Upper lobe of right lung (tissue), 1 donor: ENCODE measurements around the gene R3HDM1. TPM values are rescaled to one million over a fixed set of nuclear protein-coding genes. Genes with fewer than 3 reads are reported as not detected.

Experiments used
- ATAC-seq: fragments of 200-7000 bp; cut with Tn5 transposase; one replicate; pipeline ENCODE4 v1.9.1; 2020; ENCODE audit warnings: mild to moderate bottlenecking, moderate library complexity
- DNase-seq: peaks from one replicate; pipeline ENCODE4 v3.0.0-alpha.2; 2020
- H3K27ac ChIP-seq: fragments of 200-600 bp; one replicate; pipeline ENCODE4 v1.8.0; 2022
- H3K27me3 ChIP-seq: fragments of 200-600 bp; one replicate; pipeline ENCODE4 v1.8.0; 2022; ENCODE audit warnings: mild to moderate bottlenecking
- H3K36me3 ChIP-seq: fragments of 200-600 bp; one replicate; pipeline ENCODE4 v1.8.0; 2022
- H3K4me1 ChIP-seq: fragments of 200-600 bp; one replicate; pipeline ENCODE4 v1.8.0; 2022
- H3K4me3 ChIP-seq: fragments of 200-600 bp; one replicate; pipeline ENCODE4 v1.8.0; 2022; ENCODE audit warnings: mild to moderate bottlenecking
- H3K9me3 ChIP-seq: fragments of 200-600 bp; one replicate; pipeline ENCODE4 v1.8.0; 2022
- intact Hi-C: fragments of 100-400 bp; cut with DNase I; formaldehyde crosslinking; loops from one replicate; pipeline ENCODE4 v1.11.0; 2022
- total RNA-seq: library from RNA; stranded (reverse); fragmentation: NEBNext Ultra II Directional; extraction: Animal tissue kit (Norgen Biotek cat#: 25700); gene quantifications from one replicate; pipeline ENCODE4 v1.2.1, GENCODE V29; 2021
- TF ChIP-seq, protein P1 (sequence below): fragments of 200-600 bp; IDR thresholded peaks from one replicate; pipeline ENCODE4 v1.8.0; 2022; ENCODE audit warnings: antibody characterized with exemption
- donor health status: DM: no; HTN: yes; CAD: no; lungs with severe emphysema.

R3HDM1 gene
- total RNA-seq, 1 donor from 2014 or later = 17.0 TPM

DNA sequence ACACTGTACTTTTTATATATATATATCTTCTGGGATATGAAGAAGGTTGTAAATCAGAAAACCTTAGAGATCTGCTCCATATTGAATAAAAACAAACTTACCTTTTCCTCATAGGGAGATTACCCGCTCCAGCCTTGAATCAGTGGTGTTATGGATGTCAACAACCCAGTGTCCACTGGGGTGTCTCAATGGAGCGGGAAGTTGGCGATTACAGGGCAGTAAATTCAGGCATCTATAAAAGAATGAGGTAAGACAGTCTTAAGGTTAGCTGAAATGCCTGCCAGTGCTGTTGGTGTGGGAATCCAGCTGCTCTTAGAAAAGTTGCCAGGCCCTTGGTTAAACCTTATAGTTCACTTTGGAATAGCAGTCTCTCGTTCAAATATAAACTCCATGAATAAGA is 102.3 kb downstream of the R3HDM1 start:
- Histone ChIP-seq H3K4me3 (no peak overlapping the region), H3K27me3 (no peaks in the 10 kb centered on the region), H3K9me3 (no peaks in the 10 kb centered on the region), H3K4me1 (no peaks in the 10 kb centered on the region), H3K36me3 (peaks cover 20% of the 10 kb centered on the region), H3K27ac (no peak overlapping the region)
- DNase-seq (no peak), ATAC-seq (no peak)
- TF ChIP-seq, protein P1, sequence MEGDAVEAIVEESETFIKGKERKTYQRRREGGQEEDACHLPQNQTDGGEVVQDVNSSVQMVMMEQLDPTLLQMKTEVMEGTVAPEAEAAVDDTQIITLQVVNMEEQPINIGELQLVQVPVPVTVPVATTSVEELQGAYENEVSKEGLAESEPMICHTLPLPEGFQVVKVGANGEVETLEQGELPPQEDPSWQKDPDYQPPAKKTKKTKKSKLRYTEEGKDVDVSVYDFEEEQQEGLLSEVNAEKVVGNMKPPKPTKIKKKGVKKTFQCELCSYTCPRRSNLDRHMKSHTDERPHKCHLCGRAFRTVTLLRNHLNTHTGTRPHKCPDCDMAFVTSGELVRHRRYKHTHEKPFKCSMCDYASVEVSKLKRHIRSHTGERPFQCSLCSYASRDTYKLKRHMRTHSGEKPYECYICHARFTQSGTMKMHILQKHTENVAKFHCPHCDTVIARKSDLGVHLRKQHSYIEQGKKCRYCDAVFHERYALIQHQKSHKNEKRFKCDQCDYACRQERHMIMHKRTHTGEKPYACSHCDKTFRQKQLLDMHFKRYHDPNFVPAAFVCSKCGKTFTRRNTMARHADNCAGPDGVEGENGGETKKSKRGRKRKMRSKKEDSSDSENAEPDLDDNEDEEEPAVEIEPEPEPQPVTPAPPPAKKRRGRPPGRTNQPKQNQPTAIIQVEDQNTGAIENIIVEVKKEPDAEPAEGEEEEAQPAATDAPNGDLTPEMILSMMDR = no peak
- intact Hi-C loops = no loop called here

DNA sequence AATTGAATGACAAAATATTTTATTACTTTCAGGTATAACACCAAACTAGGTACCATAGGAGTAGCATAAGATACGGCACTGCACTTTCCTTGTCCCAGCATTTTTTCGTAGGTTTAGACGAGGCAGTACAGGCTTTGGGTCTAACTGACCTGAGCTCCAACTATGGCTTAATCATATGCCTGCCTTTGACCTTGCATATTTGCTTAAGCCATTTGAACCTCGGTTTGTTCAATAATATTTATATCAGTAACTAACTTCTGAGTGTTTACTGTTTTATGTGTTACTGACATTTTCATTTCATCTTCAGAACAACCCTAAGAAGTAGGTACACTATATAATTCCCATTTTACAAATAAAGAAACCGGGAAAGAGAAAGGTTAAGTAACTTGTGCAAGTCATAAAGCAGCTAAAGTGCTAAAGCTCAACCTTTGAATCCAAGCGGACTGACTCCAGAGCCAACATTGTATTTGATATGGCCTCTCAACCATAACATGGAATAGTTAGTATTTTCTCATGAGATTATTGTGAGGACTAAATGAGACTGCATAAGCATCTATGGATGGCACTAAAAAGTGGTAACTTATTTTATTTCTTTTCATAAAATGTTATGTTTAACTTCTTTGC is 104.0 kb downstream of the R3HDM1 start:
- TF ChIP-seq, protein P1 = no peak
- DNase-seq (no peak), ATAC-seq (no peak)
- Histone ChIP-seq H3K27me3 (no peaks in the 10 kb centered on the region), H3K27ac (no peak overlapping the region), H3K4me3 (no peak overlapping the region), H3K4me1 (no peaks in the 10 kb centered on the region), H3K36me3 (peaks cover 31% of the 10 kb centered on the region), H3K9me3 (no peaks in the 10 kb centered on the region)
- intact Hi-C loops = no loop called here

DNA sequence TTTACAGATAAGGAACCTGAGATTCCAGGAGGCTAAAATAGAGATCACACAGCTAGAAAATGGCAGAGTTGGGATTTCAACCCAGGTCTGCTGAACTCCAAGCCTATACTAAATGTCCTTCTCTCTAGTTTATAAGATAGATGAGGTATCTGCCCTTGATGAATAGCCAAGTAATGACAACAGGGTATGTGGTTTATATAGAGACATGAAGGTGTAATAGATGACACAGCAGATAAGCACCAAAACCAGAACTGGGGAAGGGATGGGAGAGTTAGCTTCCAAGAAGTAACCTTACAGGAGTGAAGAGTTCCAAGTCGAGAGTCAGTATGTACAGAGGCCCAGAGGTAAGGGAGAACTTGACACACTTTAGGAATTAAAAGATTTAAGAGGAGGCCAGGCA is 105.7 kb downstream of the R3HDM1 start:
- Histone ChIP-seq H3K27me3 (no peaks in the 10 kb centered on the region), H3K36me3 (peaks cover 31% of the 10 kb centered on the region), H3K4me1 (no peaks in the 10 kb centered on the region), H3K27ac (no peak overlapping the region), H3K9me3 (no peaks in the 10 kb centered on the region), H3K4me3 (no peak overlapping the region)
- DNase-seq (no peak), ATAC-seq (no peak)
- intact Hi-C loops = no loop called here
- TF ChIP-seq, protein P1 = no peak

GRCh38 chr2:135637456-135638087 is 106.3 kb downstream of the R3HDM1 start:
- no peaks in the 10 kb centered on the region for H3K4me1 ChIP-seq
- no peak overlapping the region for H3K27ac ChIP-seq
- TF ChIP-seq, protein P1 = no peak
- DNase-seq (no peak), ATAC-seq (no peak)
- intact Hi-C loops = no loop called here
- peaks cover 31% of the 10 kb centered on the region for H3K36me3 ChIP-seq
- no peaks in the 10 kb centered on the region for H3K27me3 ChIP-seq
- H3K9me3 ChIP-seq = no peaks in the 10 kb centered on the region
- H3K4me3 ChIP-seq = no peak overlapping the region

- Histone ChIP-seq H3K27ac (no peak overlapping the region), H3K27me3 (no peaks in the 10 kb centered on the region), H3K9me3 (no peaks in the 10 kb centered on the region), H3K4me3 (no peak overlapping the region), H3K36me3 (peaks cover 31% of the 10 kb centered on the region), H3K4me1 (no peaks in the 10 kb centered on the region)
- DNase-seq = no peak
- TF ChIP-seq, protein P1 = no peak
- intact Hi-C loops = no loop called here
- no peak for ATAC-seq
Observed at GRCh38 chr2:135638825-135639224, 107.5 kb downstream of the R3HDM1 start.
